Omental fat pad (tissue), 4 donors: Measurements from ENCODE around the gene GNG13. TPM values are rescaled to one million over a fixed set of nuclear protein-coding genes. Genes with fewer than 3 reads are reported as not detected.

Experiments used
- ATAC-seq: fragments of 150-250 bp; one replicate; pipeline ENCODE4 v1.9.1; 2016; ENCODE audit warnings: mild to moderate bottlenecking, moderate library complexity; ENCODE audit not compliant: low FRiP score
- DNase-seq: peaks from one replicate; pipeline ENCODE4 v3.0.0-alpha.2; 2019; ENCODE audit warnings: low spot score
- total RNA-seq, 4 donors: library from RNA; depleted of rRNA; stranded (reverse); fragments of >200 nt; gene quantifications; one replicate each; pipeline ENCODE4 v1.1.0, GENCODE V29; 2016
- TF ChIP-seq, protein P1 (sequence below), 3 donors: fragments of 450-650 bp; IDR thresholded peaks; one replicate each; pipeline ENCODE4 v1.5.1; 2016 to 2017; ENCODE audit warnings: antibody characterized with exemption in 3 of 3, mild to moderate bottlenecking in 3 of 3, moderate library complexity in 2 of 3

The GNG13 gene
- total RNA-seq, 4 donors from 2014 or later, result not detected

DNA sequence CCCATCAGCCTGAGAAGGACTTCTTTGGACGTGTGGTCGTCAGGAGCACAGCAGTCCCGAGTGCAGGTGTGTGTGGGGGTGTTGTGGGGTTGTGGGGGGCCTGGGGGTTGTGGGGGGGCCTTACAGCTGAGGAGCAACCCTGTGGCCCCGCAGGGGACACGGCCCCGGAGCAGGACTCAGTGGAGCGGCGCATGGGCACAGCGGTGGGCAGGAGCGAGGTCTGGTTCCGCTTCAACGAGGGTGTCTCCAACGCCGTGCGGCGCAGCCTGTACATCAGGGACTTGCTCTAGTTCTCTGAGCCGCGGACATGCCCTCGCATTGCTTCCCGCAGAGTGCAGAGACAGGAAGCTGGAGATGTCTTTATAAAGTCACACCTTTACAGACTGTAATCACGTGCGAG, 2.8 kb downstream of the GNG13 start:
- TF ChIP-seq, protein P1, sequence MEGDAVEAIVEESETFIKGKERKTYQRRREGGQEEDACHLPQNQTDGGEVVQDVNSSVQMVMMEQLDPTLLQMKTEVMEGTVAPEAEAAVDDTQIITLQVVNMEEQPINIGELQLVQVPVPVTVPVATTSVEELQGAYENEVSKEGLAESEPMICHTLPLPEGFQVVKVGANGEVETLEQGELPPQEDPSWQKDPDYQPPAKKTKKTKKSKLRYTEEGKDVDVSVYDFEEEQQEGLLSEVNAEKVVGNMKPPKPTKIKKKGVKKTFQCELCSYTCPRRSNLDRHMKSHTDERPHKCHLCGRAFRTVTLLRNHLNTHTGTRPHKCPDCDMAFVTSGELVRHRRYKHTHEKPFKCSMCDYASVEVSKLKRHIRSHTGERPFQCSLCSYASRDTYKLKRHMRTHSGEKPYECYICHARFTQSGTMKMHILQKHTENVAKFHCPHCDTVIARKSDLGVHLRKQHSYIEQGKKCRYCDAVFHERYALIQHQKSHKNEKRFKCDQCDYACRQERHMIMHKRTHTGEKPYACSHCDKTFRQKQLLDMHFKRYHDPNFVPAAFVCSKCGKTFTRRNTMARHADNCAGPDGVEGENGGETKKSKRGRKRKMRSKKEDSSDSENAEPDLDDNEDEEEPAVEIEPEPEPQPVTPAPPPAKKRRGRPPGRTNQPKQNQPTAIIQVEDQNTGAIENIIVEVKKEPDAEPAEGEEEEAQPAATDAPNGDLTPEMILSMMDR (IDR thresholded peaks at IDR 0.05), result no peak
- ATAC-seq (no peak), DNase-seq (no peak)

DNA sequence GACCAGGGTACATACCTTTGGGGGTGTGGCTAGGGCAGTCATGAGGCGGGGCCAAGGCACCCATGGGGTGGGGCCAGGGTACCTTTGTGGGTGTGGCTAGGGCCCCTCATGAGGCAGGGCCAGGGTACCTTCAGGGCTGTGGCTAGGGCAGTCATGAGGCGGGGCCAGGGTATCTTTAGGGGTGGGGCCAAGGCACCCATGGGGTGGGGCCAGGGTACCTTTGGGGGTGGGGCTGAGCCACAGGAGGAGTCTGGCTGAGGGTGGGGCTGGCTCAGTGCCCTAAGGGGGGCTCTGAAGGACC, 3.5 kb downstream of the GNG13 start:
- ATAC-seq (no peak), DNase-seq (no peak)
- TF ChIP-seq, protein P1 (IDR thresholded peaks at IDR 0.05), result no peak

DNA sequence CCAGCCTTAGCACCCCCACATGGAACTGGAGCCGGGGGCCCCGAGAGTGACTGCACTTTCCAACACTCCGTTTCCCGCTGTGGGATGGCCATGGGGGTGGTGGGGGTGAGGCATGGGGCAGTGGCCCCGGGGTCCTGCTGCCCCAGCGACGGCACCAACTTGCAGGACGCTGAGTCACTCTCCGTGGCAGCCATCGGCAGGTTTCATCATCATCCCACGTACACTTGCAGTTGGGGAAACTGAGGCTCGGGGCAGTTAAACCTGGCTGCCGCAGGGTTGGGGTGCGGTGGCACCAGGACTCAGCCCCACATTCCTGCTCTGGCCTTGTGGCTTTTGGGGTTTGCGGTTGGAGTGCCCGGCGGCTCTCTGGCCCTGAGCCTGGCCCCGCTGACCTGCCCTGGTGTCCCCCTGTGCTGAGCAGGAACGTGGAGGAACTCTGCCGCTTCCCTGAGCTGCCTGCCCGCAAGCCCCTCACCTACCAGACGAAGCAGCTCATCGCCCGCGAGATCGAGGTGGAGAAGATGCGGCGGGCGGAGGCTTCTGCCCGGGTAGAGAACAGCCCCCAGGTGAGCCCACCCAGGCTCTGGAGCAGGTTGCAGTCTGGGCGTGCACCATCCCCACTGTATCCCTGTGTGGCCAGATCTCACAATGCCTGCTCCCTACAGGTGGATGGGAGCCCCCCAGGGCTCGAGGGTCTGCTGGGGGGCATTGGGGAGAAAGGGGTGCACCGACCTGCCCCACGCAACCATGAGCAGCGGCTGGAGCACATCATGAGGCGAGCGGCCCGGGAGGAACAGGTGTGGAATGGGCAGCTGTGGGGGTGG, 4.0 kb downstream of the GNG13 start:
- TF ChIP-seq, protein P1 (IDR thresholded peaks at IDR 0.05), result no peak
- ATAC-seq (no peak), DNase-seq (no peak)

DNA sequence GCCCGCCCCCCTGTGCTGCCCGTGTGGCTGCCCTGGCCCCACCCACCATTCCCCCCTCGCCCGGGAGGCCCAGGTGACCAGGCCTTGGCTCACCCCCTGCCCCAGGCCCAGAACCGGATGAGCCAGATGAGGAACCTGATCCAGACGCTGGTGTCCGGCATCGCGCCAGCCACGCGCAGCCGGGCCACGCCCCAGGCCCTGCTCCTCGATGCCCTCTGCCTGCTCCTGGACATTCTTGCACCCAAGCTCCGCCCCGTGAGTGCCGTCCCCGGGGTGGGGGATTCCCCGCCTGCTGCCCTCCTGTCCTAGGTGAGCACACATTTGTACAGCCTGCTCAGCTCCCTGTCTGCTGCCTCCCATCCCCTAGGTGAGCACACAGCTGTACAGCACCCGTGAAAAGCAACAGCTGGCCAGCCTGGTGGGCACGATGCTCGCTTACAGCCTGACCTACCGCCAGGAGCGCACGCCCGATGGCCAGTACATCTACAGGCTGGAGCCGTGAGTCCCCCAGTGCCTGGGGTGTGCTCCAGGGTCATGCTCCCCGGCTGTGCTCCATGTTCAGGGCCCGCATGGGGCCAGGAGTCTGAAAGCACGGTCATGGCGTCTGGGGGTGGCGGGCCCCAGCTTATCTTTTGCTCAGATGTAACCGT, 4.8 kb downstream of the GNG13 start:
- no peak for ATAC-seq

DNA sequence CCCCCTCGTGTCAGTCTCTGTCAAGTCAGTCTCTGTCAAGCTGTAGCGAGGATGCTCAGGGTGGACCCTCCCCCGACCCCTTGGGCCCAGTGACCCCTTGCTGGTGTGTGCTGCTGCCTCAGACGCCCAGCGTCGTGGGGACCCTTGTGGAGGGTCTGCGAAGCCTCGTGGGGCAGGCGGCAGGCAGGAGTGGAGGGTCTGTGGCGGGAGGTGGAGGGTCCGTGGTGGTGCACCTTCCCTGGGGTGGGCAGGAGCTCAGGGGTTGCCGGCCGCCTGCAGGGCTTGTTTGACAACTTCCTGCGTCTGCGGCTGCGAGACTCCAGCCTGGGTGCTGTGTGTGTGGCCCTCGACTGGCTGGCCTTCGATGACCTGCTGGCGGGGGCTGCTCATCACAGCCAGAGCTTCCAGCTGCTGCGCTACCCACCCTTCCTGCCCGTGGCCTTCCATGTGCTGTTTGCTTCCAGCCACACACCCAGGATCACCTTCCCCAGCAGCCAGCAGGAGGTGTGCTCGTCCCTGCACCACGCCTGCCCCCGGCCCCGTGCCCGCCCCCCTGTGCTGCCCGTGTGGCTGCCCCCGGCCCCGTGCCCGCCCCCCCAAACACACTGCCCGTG, 5.6 kb downstream of the GNG13 start:
- DNase-seq, result no peak
- ATAC-seq, result no peak
- TF ChIP-seq, protein P1 (IDR thresholded peaks at IDR 0.05), result no peak

More for the DNA sequence above, 4.8 kb downstream of the GNG13 start:
- TF ChIP-seq, protein P1 (IDR thresholded peaks at IDR 0.05), result no peak
- no peak for DNase-seq

DNA sequence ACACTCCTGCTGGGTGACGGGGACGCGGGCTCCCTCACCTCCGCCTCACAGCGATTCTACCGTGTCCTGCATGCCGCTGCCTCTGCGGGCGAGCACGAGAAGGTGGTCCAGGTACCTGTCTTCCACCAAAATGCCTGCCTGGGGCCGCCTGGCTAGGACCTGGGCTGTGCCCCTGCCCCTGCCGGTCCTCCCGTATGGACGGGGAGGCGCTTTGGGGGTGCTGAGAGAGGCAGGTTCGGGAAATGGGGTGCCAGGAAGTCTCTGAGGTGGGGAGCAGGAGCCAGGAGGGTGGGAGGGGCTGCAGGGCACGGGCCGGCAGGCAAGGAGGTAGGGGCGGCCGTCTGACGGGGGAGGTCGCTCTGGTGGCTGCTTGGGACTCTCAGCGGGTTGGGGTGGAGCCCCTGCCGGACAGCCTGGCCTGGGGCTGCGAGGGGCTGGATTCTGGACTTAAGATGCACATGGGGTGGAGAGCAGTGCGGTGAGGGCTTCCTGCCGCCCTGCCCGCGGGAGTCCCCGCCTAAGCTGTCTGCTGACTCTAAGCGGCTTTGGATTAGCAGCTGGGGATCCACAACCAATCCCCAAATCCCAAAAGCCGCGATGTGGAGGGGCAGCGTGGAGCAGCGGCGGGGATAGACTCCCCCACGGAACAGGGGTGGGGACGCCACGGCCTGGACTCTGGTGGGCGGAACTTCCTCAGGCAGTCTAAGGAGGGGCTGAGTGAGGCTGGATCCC, 6.3 kb downstream of the GNG13 start:
- DNase-seq (no peak), ATAC-seq (no peak)
- TF ChIP-seq, protein P1 (IDR thresholded peaks at IDR 0.05), result no peak
